ENCODE results near the gene DVL1. TPM values are rescaled to one million over a fixed set of nuclear protein-coding genes. Genes with fewer than 3 reads are reported as not detected.

The DVL1 gene
- polyA plus RNA-seq, 1 donor from 2014 or later, result 100 TPM

DNA sequence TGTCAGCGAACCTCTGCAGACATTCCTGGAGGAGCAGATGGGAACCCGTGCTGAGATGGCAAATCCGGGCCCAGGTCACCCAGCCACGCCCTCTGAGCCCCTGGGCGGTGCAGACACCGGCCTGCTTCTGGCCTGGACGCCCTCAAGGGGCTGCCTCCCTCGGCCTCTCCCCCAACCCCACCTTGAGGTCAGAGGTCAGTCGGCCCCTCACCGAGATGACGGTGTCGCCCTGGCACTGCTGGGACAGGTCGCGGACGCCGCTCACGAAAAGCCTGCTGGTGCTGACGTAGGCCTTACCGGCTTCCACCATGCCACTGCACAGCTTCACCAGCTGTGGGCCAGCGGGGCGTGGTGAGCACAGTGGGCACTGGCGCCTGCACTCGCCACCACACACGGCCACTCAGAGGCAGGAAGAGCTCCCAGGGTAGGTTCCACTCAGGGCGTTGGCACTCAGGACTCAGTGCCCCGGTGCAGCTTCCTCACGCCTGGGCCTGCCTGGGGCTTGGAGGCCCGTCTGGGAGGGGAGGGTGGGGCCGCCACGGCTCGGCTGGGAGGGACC is 46.2 kb downstream of the DVL1 start:
- Histone ChIP-seq H3K27me3 (ENCODE audit: insufficient read depth, low read depth, low read length) (no peaks in the 10 kb centered on the region), H3F3A (ENCODE audit: insufficient read depth, low read length, poor library complexity, severe bottlenecking) (no peaks in the 10 kb centered on the region), H3K4me3 (ENCODE audit: low read length) (no peak overlapping the region), H3K4me2 (ENCODE audit: low read length) (no peak overlapping the region), H4K20me1 (ENCODE audit: insufficient read depth) (peaks cover 2% of the 10 kb centered on the region), H3K9me2 (ENCODE audit: insufficient read depth, low read length) (no peaks in the 10 kb centered on the region), H3K9ac (ENCODE audit: low read length) (no peak overlapping the region), H3K79me2 (replicated peaks; ENCODE audit: insufficient read depth, low read length) (peaks cover 36% of the 10 kb centered on the region), H2AFZ (ENCODE audit: low read depth, low read length) (no peak overlapping the region), H3K9me3 (ENCODE audit: low read length) (no peaks in the 10 kb centered on the region), H3K36me3 (ENCODE audit: insufficient read depth, low read length) (no peaks in the 10 kb centered on the region), H3K27ac (ENCODE audit: low read length) (no peak overlapping the region)
- TF ChIP-seq EZH2 (IDR thresholded peaks at IDR 0.05; ENCODE audit: borderline replicate concordance, insufficient read depth, low read length, poor library complexity, severe bottlenecking) (no peak), MXI1 (conservative IDR thresholded peaks at IDR 0.05; ENCODE audit: poor library complexity, severe bottlenecking) (no peak), POLR2AphosphoS5 (IDR thresholded peaks at IDR 0.05) (no peak), RAD21 (conservative IDR thresholded peaks at IDR 0.05) (no peak), SMC3 (conservative IDR thresholded peaks at IDR 0.05; ENCODE audit: poor library complexity) (no peak), TAF1 (IDR thresholded peaks at IDR 0.05; ENCODE audit: low read depth) (no peak), EP300 (conservative IDR thresholded peaks at IDR 0.05; ENCODE audit: poor library complexity, severe bottlenecking) (no peak)
- TF ChIP-seq, protein P1, sequence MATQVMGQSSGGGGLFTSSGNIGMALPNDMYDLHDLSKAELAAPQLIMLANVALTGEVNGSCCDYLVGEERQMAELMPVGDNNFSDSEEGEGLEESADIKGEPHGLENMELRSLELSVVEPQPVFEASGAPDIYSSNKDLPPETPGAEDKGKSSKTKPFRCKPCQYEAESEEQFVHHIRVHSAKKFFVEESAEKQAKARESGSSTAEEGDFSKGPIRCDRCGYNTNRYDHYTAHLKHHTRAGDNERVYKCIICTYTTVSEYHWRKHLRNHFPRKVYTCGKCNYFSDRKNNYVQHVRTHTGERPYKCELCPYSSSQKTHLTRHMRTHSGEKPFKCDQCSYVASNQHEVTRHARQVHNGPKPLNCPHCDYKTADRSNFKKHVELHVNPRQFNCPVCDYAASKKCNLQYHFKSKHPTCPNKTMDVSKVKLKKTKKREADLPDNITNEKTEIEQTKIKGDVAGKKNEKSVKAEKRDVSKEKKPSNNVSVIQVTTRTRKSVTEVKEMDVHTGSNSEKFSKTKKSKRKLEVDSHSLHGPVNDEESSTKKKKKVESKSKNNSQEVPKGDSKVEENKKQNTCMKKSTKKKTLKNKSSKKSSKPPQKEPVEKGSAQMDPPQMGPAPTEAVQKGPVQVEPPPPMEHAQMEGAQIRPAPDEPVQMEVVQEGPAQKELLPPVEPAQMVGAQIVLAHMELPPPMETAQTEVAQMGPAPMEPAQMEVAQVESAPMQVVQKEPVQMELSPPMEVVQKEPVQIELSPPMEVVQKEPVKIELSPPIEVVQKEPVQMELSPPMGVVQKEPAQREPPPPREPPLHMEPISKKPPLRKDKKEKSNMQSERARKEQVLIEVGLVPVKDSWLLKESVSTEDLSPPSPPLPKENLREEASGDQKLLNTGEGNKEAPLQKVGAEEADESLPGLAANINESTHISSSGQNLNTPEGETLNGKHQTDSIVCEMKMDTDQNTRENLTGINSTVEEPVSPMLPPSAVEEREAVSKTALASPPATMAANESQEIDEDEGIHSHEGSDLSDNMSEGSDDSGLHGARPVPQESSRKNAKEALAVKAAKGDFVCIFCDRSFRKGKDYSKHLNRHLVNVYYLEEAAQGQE (IDR thresholded peaks at IDR 0.05; ENCODE audit: borderline replicate concordance), result no peak
- TF ChIP-seq, protein P2, sequence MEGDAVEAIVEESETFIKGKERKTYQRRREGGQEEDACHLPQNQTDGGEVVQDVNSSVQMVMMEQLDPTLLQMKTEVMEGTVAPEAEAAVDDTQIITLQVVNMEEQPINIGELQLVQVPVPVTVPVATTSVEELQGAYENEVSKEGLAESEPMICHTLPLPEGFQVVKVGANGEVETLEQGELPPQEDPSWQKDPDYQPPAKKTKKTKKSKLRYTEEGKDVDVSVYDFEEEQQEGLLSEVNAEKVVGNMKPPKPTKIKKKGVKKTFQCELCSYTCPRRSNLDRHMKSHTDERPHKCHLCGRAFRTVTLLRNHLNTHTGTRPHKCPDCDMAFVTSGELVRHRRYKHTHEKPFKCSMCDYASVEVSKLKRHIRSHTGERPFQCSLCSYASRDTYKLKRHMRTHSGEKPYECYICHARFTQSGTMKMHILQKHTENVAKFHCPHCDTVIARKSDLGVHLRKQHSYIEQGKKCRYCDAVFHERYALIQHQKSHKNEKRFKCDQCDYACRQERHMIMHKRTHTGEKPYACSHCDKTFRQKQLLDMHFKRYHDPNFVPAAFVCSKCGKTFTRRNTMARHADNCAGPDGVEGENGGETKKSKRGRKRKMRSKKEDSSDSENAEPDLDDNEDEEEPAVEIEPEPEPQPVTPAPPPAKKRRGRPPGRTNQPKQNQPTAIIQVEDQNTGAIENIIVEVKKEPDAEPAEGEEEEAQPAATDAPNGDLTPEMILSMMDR (IDR thresholded peaks at IDR 0.05; ENCODE audit: poor library complexity, severe bottlenecking), result no peak

DNA sequence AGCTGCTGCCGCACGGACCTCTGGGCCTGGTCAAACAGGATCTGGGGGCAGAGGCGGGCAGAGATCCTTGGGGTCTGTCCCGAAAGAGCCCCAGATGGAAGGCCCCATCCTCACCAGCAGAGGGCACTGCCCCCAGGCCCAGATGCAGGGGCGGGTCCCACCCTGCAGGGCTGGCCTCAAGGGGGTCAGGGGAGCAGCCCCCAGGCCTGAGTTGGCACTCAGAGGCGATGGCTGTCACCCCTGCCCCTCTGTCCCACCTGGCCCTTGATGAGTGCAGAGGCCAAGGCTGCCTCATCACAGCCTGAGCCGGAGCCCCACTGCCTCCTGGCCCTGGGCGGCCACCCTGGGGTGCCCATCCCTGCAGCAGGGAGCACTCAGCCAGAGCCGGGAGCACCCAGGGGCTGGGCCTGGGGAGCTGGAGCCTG is 47.2 kb downstream of the DVL1 start:
- Histone ChIP-seq H3K9me2 (ENCODE audit: insufficient read depth, low read length) (no peaks in the 10 kb centered on the region), H3K9ac (ENCODE audit: low read length) (no peak overlapping the region), H3K4me2 (ENCODE audit: low read length) (no peak overlapping the region), H3F3A (ENCODE audit: insufficient read depth, low read length, poor library complexity, severe bottlenecking) (no peaks in the 10 kb centered on the region), H3K36me3 (ENCODE audit: insufficient read depth, low read length) (no peaks in the 10 kb centered on the region), H3K79me2 (replicated peaks; ENCODE audit: insufficient read depth, low read length) (peaks cover 31% of the 10 kb centered on the region), H3K4me3 (ENCODE audit: low read length) (no peak overlapping the region), H3K27ac (ENCODE audit: low read length) (no peak overlapping the region), H3K27me3 (ENCODE audit: insufficient read depth, low read depth, low read length) (no peaks in the 10 kb centered on the region), H3K9me3 (ENCODE audit: low read length) (no peaks in the 10 kb centered on the region), H4K20me1 (ENCODE audit: insufficient read depth) (peaks cover 2% of the 10 kb centered on the region), H2AFZ (ENCODE audit: low read depth, low read length) (no peak overlapping the region)
- TF ChIP-seq SMC3 (conservative IDR thresholded peaks at IDR 0.05; ENCODE audit: poor library complexity) (no peak), TAF1 (IDR thresholded peaks at IDR 0.05; ENCODE audit: low read depth) (no peak), RAD21 (conservative IDR thresholded peaks at IDR 0.05) (no peak), POLR2AphosphoS5 (IDR thresholded peaks at IDR 0.05) (no peak), MXI1 (conservative IDR thresholded peaks at IDR 0.05; ENCODE audit: poor library complexity, severe bottlenecking) (no peak), EP300 (conservative IDR thresholded peaks at IDR 0.05; ENCODE audit: poor library complexity, severe bottlenecking) (no peak), EZH2 (IDR thresholded peaks at IDR 0.05; ENCODE audit: borderline replicate concordance, insufficient read depth, low read length, poor library complexity, severe bottlenecking) (no peak)
- TF ChIP-seq, protein P2 (IDR thresholded peaks at IDR 0.05; ENCODE audit: poor library complexity, severe bottlenecking), result no peak
- TF ChIP-seq, protein P1 (IDR thresholded peaks at IDR 0.05; ENCODE audit: borderline replicate concordance), result no peak
